Stomach (tissue), 4 donors: ENCODE data around the gene NKX2-2.

Experiments
- CTCF ChIP-seq, 7 experiments: fragments of 450-650 bp in 4 of 7; fragments of 200-600 bp in 3 of 7; sonication (generic) in 3 of 7; IDR thresholded peaks; one replicate each; pipeline ENCODE4 v1.5.1; 2016 to 2019; ENCODE audit warnings: antibody characterized with exemption in 7 of 7, control low read depth in 2 of 7, mild to moderate bottlenecking in 1 of 7
- EP300 ChIP-seq: sonication (generic); formaldehyde crosslinking; IDR thresholded peaks from one replicate; pipeline ENCODE4 v1.6.1; 2017; ENCODE audit warnings: antibody characterized with exemption

GRCh38 chr20:21501184-21501583 is 12.7 kb downstream of the NKX2-2 start:
- TF ChIP-seq CTCF (IDR thresholded peaks at IDR 0.05) (no peak), EP300 (no peak)
